Measurements from ENCODE around the gene ELMO2.

ELMO2 gene

DNA sequence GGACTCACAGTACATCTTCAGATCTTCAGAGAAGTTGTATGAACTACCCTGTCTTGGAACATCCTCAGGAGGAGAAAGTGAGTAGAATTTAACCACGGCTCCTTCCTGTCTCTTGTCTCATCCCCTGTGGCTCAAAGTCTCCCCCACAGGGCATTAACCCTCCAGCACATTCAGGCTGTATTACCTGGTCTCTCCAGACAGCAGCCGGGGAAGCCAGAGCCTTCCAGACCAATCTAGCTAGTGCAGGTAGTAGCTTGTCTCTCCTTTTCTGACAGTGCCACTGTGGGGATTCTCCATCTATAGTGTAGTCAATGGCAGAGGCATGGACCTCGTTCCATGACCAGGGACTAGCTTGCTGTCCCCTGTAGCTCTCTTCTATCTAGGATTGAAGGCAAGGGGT lies 16.9 kb upstream of the ELMO2 start:
- no peak overlapping the region for H3K4ac ChIP-seq (ENCODE audit: low read depth, low read length)
- peak; percentile 68 for DNase-seq
- H3K79me2 ChIP-seq (ENCODE audit: control insufficient read depth, insufficient read depth, low read length) = no peaks in the 10 kb centered on the region
- no peak overlapping the region for H3K18ac ChIP-seq (ENCODE audit: low read length)
- H3K4me1 ChIP-seq (ENCODE audit: control insufficient read depth, low read depth, low read length) = peaks cover 8% of the 10 kb centered on the region
- no peaks in the 10 kb centered on the region for H3K36me3 ChIP-seq (ENCODE audit: control insufficient read depth, insufficient read depth, low read length)
- no peak overlapping the region for H2AK5ac ChIP-seq (ENCODE audit: low read length)
- WGBS (ENCODE audit: extremely low coverage, insufficient coverage, low lambda C conversion rate) = no CpG with 5 or more reads among the region's 3 CpGs
- H3K23ac ChIP-seq (ENCODE audit: low read length) = no peak overlapping the region
- H2BK15ac ChIP-seq (replicated peaks; ENCODE audit: low read depth) = no peak overlapping the region
- H4K5ac ChIP-seq (ENCODE audit: low read length) = no peak overlapping the region
- no peak overlapping the region for H2BK120ac ChIP-seq (ENCODE audit: low read depth, low read length)
- no peak overlapping the region for H3K4me2 ChIP-seq (ENCODE audit: low read length)
- H2BK5ac ChIP-seq (ENCODE audit: low read length) = no peak overlapping the region
- H4K8ac ChIP-seq (ENCODE audit: low read depth, low read length) = no peak overlapping the region
- H3K79me1 ChIP-seq (ENCODE audit: low read length) = no peaks in the 10 kb centered on the region
- H3K56ac ChIP-seq (ENCODE audit: low read length) = no peak overlapping the region
- H3K27ac ChIP-seq (ENCODE audit: low read depth, low read length) = no peak overlapping the region
- no peak overlapping the region for H3K9ac ChIP-seq (ENCODE audit: low read length)
- no peak overlapping the region for H3K4me3 ChIP-seq (ENCODE audit: low read length)
- no peaks in the 10 kb centered on the region for H3K27me3 ChIP-seq (ENCODE audit: insufficient read depth, low read length, poor library complexity)

DNA sequence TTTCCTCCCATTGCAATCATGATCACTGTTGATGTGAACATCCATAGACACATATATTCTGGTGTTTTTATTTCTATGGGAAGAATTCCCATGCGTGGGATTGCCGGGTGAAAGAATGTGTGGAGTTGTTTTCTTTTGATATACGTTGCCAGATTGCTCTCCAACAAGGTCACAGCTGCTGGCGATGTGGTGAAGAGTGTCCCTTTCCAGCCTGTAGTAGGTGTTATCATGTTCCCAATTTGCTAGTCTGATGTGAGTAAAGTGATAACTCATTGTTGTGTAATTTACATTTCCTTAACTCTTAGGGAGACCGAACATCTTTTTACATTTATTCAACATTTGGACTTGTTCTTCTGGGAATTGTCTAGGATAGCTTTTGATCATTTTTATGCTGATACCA lies 14.5 kb upstream of the ELMO2 start:
- no peak for DNase-seq
- no peak overlapping the region for H2BK120ac ChIP-seq (ENCODE audit: low read depth, low read length)
- no peak overlapping the region for H3K9ac ChIP-seq (ENCODE audit: low read length)
- no peak overlapping the region for H4K8ac ChIP-seq (ENCODE audit: low read depth, low read length)
- no peak overlapping the region for H2BK5ac ChIP-seq (ENCODE audit: low read length)
- H3K27me3 ChIP-seq (ENCODE audit: insufficient read depth, low read length, poor library complexity) = no peaks in the 10 kb centered on the region
- no peak overlapping the region for H4K5ac ChIP-seq (ENCODE audit: low read length)
- H3K4me2 ChIP-seq (ENCODE audit: low read length) = no peak overlapping the region
- no peak overlapping the region for H3K4me3 ChIP-seq (ENCODE audit: low read length)
- no peak overlapping the region for H3K56ac ChIP-seq (ENCODE audit: low read length)
- H3K23ac ChIP-seq (ENCODE audit: low read length) = no peak overlapping the region
- no peak overlapping the region for H3K18ac ChIP-seq (ENCODE audit: low read length)
- no peak overlapping the region for H3K4ac ChIP-seq (ENCODE audit: low read depth, low read length)
- no peaks in the 10 kb centered on the region for H3K36me3 ChIP-seq (ENCODE audit: control insufficient read depth, insufficient read depth, low read length)
- no peak overlapping the region for H3K27ac ChIP-seq (ENCODE audit: low read depth, low read length)
- no peak overlapping the region for H2AK5ac ChIP-seq (ENCODE audit: low read length)
- WGBS (ENCODE audit: extremely low coverage, insufficient coverage, low lambda C conversion rate) = no CpG with 5 or more reads among the region's 5 CpGs
- no peak overlapping the region for H2BK15ac ChIP-seq (replicated peaks; ENCODE audit: low read depth)
- peaks cover 8% of the 10 kb centered on the region for H3K4me1 ChIP-seq (ENCODE audit: control insufficient read depth, low read depth, low read length)
- H3K79me2 ChIP-seq (ENCODE audit: control insufficient read depth, insufficient read depth, low read length) = no peaks in the 10 kb centered on the region
- no peaks in the 10 kb centered on the region for H3K79me1 ChIP-seq (ENCODE audit: low read length)

DNA sequence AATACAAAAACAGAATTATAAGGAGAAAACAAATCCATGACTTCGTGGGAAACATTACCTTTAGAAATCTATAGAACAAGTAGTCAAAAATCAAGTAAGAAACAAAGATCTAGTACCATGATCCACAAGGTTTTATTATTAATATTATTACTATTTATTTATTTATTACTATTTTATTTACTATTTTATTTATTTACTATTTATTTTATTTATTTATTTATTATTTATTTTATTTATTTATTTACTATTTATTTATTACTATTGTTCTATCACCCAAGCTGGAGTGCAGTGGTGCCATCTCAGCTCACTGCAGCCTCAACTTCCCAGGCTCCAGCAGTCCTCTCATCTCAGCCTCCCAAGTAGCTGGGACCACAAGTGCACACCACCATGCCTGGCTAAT lies 13.5 kb upstream of the ELMO2 start:
- Histone ChIP-seq H2BK5ac (ENCODE audit: low read length) (no peak overlapping the region), H3K4me2 (ENCODE audit: low read length) (no peak overlapping the region), H3K79me1 (ENCODE audit: low read length) (no peaks in the 10 kb centered on the region), H3K23ac (ENCODE audit: low read length) (no peak overlapping the region), H2AK5ac (ENCODE audit: low read length) (no peak overlapping the region), H3K9ac (ENCODE audit: low read length) (no peak overlapping the region), H3K56ac (ENCODE audit: low read length) (no peak overlapping the region), H3K27me3 (ENCODE audit: insufficient read depth, low read length, poor library complexity) (no peaks in the 10 kb centered on the region), H3K27ac (ENCODE audit: low read depth, low read length) (no peak overlapping the region), H3K4me1 (ENCODE audit: control insufficient read depth, low read depth, low read length) (peaks cover 8% of the 10 kb centered on the region), H4K8ac (ENCODE audit: low read depth, low read length) (no peak overlapping the region), H4K5ac (ENCODE audit: low read length) (no peak overlapping the region), H3K36me3 (ENCODE audit: control insufficient read depth, insufficient read depth, low read length) (no peaks in the 10 kb centered on the region), H3K4ac (ENCODE audit: low read depth, low read length) (no peak overlapping the region), H2BK15ac (replicated peaks; ENCODE audit: low read depth) (no peak overlapping the region), H3K18ac (ENCODE audit: low read length) (no peak overlapping the region), H3K79me2 (ENCODE audit: control insufficient read depth, insufficient read depth, low read length) (no peaks in the 10 kb centered on the region), H2BK120ac (ENCODE audit: low read depth, low read length) (no peak overlapping the region), H3K4me3 (ENCODE audit: low read length) (no peak overlapping the region)
- no CpG with 5 or more reads among the region's 1 CpG for WGBS (ENCODE audit: extremely low coverage, insufficient coverage, low lambda C conversion rate)
- no peak for DNase-seq

DNA sequence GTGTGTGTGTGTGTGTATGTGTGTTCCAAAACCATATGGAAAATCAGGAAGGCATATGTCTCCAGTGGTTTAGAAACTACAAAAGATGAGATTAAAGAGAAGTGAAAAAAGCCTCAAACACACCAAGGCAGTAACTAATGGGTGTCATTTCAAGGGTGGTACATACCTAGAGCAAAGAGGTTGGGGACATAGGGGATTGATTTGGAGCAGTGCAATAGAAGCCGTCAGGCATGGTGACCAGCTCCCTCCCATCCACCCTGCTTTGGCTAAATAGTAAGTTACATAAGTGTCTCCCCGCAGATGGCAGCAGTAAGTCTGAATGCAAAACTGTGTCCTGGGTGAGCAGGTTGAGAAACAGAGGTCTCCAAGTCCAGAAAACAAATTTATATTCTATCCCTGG lies 10.4 kb upstream of the ELMO2 start:
- no CpG with 5 or more reads among the region's 2 CpGs for WGBS (ENCODE audit: extremely low coverage, insufficient coverage, low lambda C conversion rate)
- no peak overlapping the region for H3K27ac ChIP-seq (ENCODE audit: low read depth, low read length)
- H2BK5ac ChIP-seq (ENCODE audit: low read length) = no peak overlapping the region
- H3K4me1 ChIP-seq (ENCODE audit: control insufficient read depth, low read depth, low read length) = no peaks in the 10 kb centered on the region
- H3K18ac ChIP-seq (ENCODE audit: low read length) = no peak overlapping the region
- H3K56ac ChIP-seq (ENCODE audit: low read length) = no peak overlapping the region
- H4K8ac ChIP-seq (ENCODE audit: low read depth, low read length) = no peak overlapping the region
- H2BK120ac ChIP-seq (ENCODE audit: low read depth, low read length) = no peak overlapping the region
- no peak overlapping the region for H3K4me3 ChIP-seq (ENCODE audit: low read length)
- H3K9ac ChIP-seq (ENCODE audit: low read length) = no peak overlapping the region
- H3K79me2 ChIP-seq (ENCODE audit: control insufficient read depth, insufficient read depth, low read length) = no peaks in the 10 kb centered on the region
- H3K36me3 ChIP-seq (ENCODE audit: control insufficient read depth, insufficient read depth, low read length) = no peaks in the 10 kb centered on the region
- no peak for DNase-seq
- H3K23ac ChIP-seq (ENCODE audit: low read length) = no peak overlapping the region
- no peak overlapping the region for H2BK15ac ChIP-seq (replicated peaks; ENCODE audit: low read depth)
- H3K79me1 ChIP-seq (ENCODE audit: low read length) = no peaks in the 10 kb centered on the region
- no peak overlapping the region for H3K4me2 ChIP-seq (ENCODE audit: low read length)
- H2AK5ac ChIP-seq (ENCODE audit: low read length) = no peak overlapping the region
- H3K27me3 ChIP-seq (ENCODE audit: insufficient read depth, low read length, poor library complexity) = no peaks in the 10 kb centered on the region
- no peak overlapping the region for H4K5ac ChIP-seq (ENCODE audit: low read length)
- no peak overlapping the region for H3K4ac ChIP-seq (ENCODE audit: low read depth, low read length)

DNA sequence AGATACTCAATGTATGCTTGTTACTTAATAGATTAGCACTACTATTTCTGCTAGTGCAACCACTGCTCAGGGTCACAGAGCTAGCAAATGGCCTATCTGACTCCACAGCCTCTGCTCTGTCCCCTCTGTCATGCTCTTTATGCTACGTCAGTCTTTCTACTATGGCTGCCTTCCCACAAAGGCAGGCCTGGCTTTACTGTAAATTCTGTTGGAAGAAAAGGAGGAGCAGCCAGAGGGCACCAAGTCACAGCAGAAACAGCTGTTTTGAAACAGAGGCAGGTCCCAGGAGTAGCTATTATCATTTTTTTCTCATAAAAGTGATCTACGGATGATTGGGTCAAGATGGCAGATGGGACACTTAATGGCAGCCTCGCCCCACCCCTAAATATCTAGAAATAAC lies 10.0 kb upstream of the ELMO2 start:
- Histone ChIP-seq H3K4me2 (ENCODE audit: low read length) (no peak overlapping the region), H3K9ac (ENCODE audit: low read length) (no peak overlapping the region), H3K79me2 (ENCODE audit: control insufficient read depth, insufficient read depth, low read length) (no peaks in the 10 kb centered on the region), H3K56ac (ENCODE audit: low read length) (no peak overlapping the region), H2BK5ac (ENCODE audit: low read length) (no peak overlapping the region), H4K8ac (ENCODE audit: low read depth, low read length) (no peak overlapping the region), H3K4me3 (ENCODE audit: low read length) (no peak overlapping the region), H3K79me1 (ENCODE audit: low read length) (no peaks in the 10 kb centered on the region), H2AK5ac (ENCODE audit: low read length) (no peak overlapping the region), H2BK120ac (ENCODE audit: low read depth, low read length) (no peak overlapping the region), H3K27me3 (ENCODE audit: insufficient read depth, low read length, poor library complexity) (no peaks in the 10 kb centered on the region), H3K18ac (ENCODE audit: low read length) (no peak overlapping the region), H4K5ac (ENCODE audit: low read length) (no peak overlapping the region), H3K36me3 (ENCODE audit: control insufficient read depth, insufficient read depth, low read length) (no peaks in the 10 kb centered on the region), H2BK15ac (replicated peaks; ENCODE audit: low read depth) (no peak overlapping the region), H3K4me1 (ENCODE audit: control insufficient read depth, low read depth, low read length) (no peaks in the 10 kb centered on the region), H3K4ac (ENCODE audit: low read depth, low read length) (no peak overlapping the region), H3K27ac (ENCODE audit: low read depth, low read length) (no peak overlapping the region), H3K23ac (ENCODE audit: low read length) (no peak overlapping the region)
- DNase-seq = no peak
- WGBS (ENCODE audit: extremely low coverage, insufficient coverage, low lambda C conversion rate) = no CpG with 5 or more reads among the region's 3 CpGs

DNA sequence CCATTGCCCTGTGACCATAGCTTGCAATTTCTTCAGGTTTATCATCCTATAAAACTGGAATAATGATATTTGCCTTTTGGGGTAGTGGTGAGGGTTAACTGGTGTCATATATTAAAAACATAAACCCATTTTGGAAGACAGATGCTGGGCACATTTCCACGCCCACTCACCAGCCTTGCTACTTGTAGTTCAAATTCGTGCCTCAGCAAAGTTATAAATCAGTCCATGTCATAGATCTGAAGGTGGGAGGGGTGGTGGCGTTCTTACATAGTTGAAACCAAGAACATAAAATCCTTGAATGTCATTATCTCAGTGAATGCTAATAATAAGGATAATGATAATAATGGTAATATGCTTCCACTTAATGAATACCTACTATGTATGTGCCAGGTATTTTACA lies 9.4 kb upstream of the ELMO2 start:
- Histone ChIP-seq H3K4me2 (ENCODE audit: low read length) (no peak overlapping the region), H3K4me3 (ENCODE audit: low read length) (no peak overlapping the region), H3K9ac (ENCODE audit: low read length) (no peak overlapping the region), H3K27ac (ENCODE audit: low read depth, low read length) (no peak overlapping the region), H2BK15ac (replicated peaks; ENCODE audit: low read depth) (no peak overlapping the region), H3K27me3 (ENCODE audit: insufficient read depth, low read length, poor library complexity) (no peaks in the 10 kb centered on the region), H3K4ac (ENCODE audit: low read depth, low read length) (no peak overlapping the region), H3K56ac (ENCODE audit: low read length) (no peak overlapping the region), H3K23ac (ENCODE audit: low read length) (no peak overlapping the region), H3K79me1 (ENCODE audit: low read length) (no peaks in the 10 kb centered on the region), H3K79me2 (ENCODE audit: control insufficient read depth, insufficient read depth, low read length) (no peaks in the 10 kb centered on the region), H3K18ac (ENCODE audit: low read length) (no peak overlapping the region), H2BK120ac (ENCODE audit: low read depth, low read length) (no peak overlapping the region), H3K36me3 (ENCODE audit: control insufficient read depth, insufficient read depth, low read length) (no peaks in the 10 kb centered on the region), H2AK5ac (ENCODE audit: low read length) (no peak overlapping the region), H2BK5ac (ENCODE audit: low read length) (no peak overlapping the region), H3K4me1 (ENCODE audit: control insufficient read depth, low read depth, low read length) (no peaks in the 10 kb centered on the region), H4K5ac (ENCODE audit: low read length) (no peak overlapping the region), H4K8ac (ENCODE audit: low read depth, low read length) (no peak overlapping the region)
- WGBS (ENCODE audit: extremely low coverage, insufficient coverage, low lambda C conversion rate) = no CpG with 5 or more reads among the region's 3 CpGs
- DNase-seq = no peak
